HL-60/S4 (cell line): ENCODE measurements around the gene KSR2.

Source experiments
- in situ Hi-C: fragments of 300-500 bp; cut with MboI; formaldehyde crosslinking; loops from 2 replicates; pipeline ENCODE4 v1.14.3; 2022; ENCODE audit warnings: low sequenced_read_pairs

The KSR2 gene

GRCh38 chr12:117514016-117514415, 454.8 kb downstream of the KSR2 start:
- in situ Hi-C loops = no loop called here

- in situ Hi-C loops = no loop called here
Observed at GRCh38 chr12:117513353-117513752, 455.4 kb downstream of the KSR2 start.

GRCh38 chr12:117508468-117508867, 460.3 kb downstream of the KSR2 start:
- in situ Hi-C loops = no loop called here

GRCh38 chr12:117507548-117507947, 461.2 kb downstream of the KSR2 start:
- in situ Hi-C loops = no loop called here

GRCh38 chr12:117506333-117506732, 462.5 kb downstream of the KSR2 start:
- in situ Hi-C loops = no loop called here

GRCh38 chr12:117502633-117503032, 466.2 kb downstream of the KSR2 start:
- in situ Hi-C loops = no loop called here

GRCh38 chr12:117502233-117502632, 466.6 kb downstream of the KSR2 start:
- in situ Hi-C loops = no loop called here

- in situ Hi-C loops = no loop called here
Observed at GRCh38 chr12:117501076-117501869, 467.5 kb downstream of the KSR2 start.

GRCh38 chr12:117499759-117500485, 468.9 kb downstream of the KSR2 start:
- in situ Hi-C loops = no loop called here

GRCh38 chr12:117498880-117499279, 469.9 kb downstream of the KSR2 start:
- in situ Hi-C loops = no loop called here

- in situ Hi-C loops = no loop called here
Observed at GRCh38 chr12:117498256-117498655, 470.5 kb downstream of the KSR2 start.

GRCh38 chr12:117497407-117497806, 471.4 kb downstream of the KSR2 start:
- in situ Hi-C loops = no loop called here

- in situ Hi-C loops = no loop called here
Observed at GRCh38 chr12:117494833-117495655, 473.7 kb downstream of the KSR2 start.

GRCh38 chr12:117491711-117492110, 477.1 kb downstream of the KSR2 start:
- in situ Hi-C loops = no loop called here

GRCh38 chr12:117490130-117490529, 478.7 kb downstream of the KSR2 start:
- in situ Hi-C loops = no loop called here

- in situ Hi-C loops = no loop called here
Observed at GRCh38 chr12:117489671-117490070, 479.1 kb downstream of the KSR2 start.

GRCh38 chr12:117486840-117487659, 481.7 kb downstream of the KSR2 start:
- in situ Hi-C loops = no loop called here

GRCh38 chr12:117485984-117486839, 482.6 kb downstream of the KSR2 start:
- in situ Hi-C loops = no loop called here

GRCh38 chr12:117484901-117485300, 483.9 kb downstream of the KSR2 start:
- in situ Hi-C loops = no loop called here

- in situ Hi-C loops = no loop called here
Observed at GRCh38 chr12:117483501-117483900, 485.3 kb downstream of the KSR2 start.
